Upper lobe of right lung (tissue), 1 donor: ENCODE data around the gene SCAMP3. TPM values are rescaled to one million over a fixed set of nuclear protein-coding genes. Genes with fewer than 3 reads are reported as not detected.
"Not testable (repeated sequence)": the region's sequence is repeated elsewhere in the genome, so short reads cannot be mapped to it uniquely, and the experiment has no call there.

Experiments used
- ATAC-seq: fragments of 200-7000 bp; cut with Tn5 transposase; one replicate; pipeline ENCODE4 v1.9.1; 2020; ENCODE audit warnings: mild to moderate bottlenecking, moderate library complexity
- DNase-seq: peaks from one replicate; pipeline ENCODE4 v3.0.0-alpha.2; 2020
- H3K27ac ChIP-seq: fragments of 200-600 bp; one replicate; pipeline ENCODE4 v1.8.0; 2022
- H3K27me3 ChIP-seq: fragments of 200-600 bp; one replicate; pipeline ENCODE4 v1.8.0; 2022; ENCODE audit warnings: mild to moderate bottlenecking
- H3K36me3 ChIP-seq: fragments of 200-600 bp; one replicate; pipeline ENCODE4 v1.8.0; 2022
- H3K4me1 ChIP-seq: fragments of 200-600 bp; one replicate; pipeline ENCODE4 v1.8.0; 2022
- H3K4me3 ChIP-seq: fragments of 200-600 bp; one replicate; pipeline ENCODE4 v1.8.0; 2022; ENCODE audit warnings: mild to moderate bottlenecking
- H3K9me3 ChIP-seq: fragments of 200-600 bp; one replicate; pipeline ENCODE4 v1.8.0; 2022
- CTCF ChIP-seq: fragments of 200-600 bp; IDR thresholded peaks from one replicate; pipeline ENCODE4 v1.8.0; 2022; ENCODE audit warnings: antibody characterized with exemption
- intact Hi-C: fragments of 100-400 bp; cut with DNase I; formaldehyde crosslinking; loops from one replicate; pipeline ENCODE4 v1.11.0; 2022
- total RNA-seq: library from RNA; stranded (reverse); fragmentation: NEBNext Ultra II Directional; extraction: Animal tissue kit (Norgen Biotek cat#: 25700); gene quantifications from one replicate; pipeline ENCODE4 v1.2.1, GENCODE V29; 2021
- donor health status: DM: no; HTN: yes; CAD: no; lungs with severe emphysema.

The SCAMP3 gene
- total RNA-seq, 1 donor from 2014 or later = 70.9 TPM

- DNase-seq (peak; percentile 95), ATAC-seq (peak; percentile 94)
- H3K27ac ChIP-seq = peak overlapping the region; percentile 94
- no peaks in the 10 kb centered on the region for H3K27me3 ChIP-seq
- peaks cover 25% of the 10 kb centered on the region for H3K4me1 ChIP-seq
- peak; percentile 3 for TF ChIP-seq CTCF
- intact Hi-C loops = no loop called here
- H3K36me3 ChIP-seq = peaks cover 2% of the 10 kb centered on the region
- no peaks in the 10 kb centered on the region for H3K9me3 ChIP-seq
- peak overlapping the region; percentile 80 for H3K4me3 ChIP-seq
These were observed 17.6 kb downstream of the SCAMP3 start for GRCh38 chr1:155244368-155245162.

GRCh38 chr1:155242805-155243358 lies 19.3 kb downstream of the SCAMP3 start:
- no peak for DNase-seq
- peaks cover 13% of the 10 kb centered on the region for H3K36me3 ChIP-seq
- ATAC-seq = no peak
- no peaks in the 10 kb centered on the region for H3K9me3 ChIP-seq
- H3K27me3 ChIP-seq = no peaks in the 10 kb centered on the region
- no peak for TF ChIP-seq CTCF
- H3K4me3 ChIP-seq = no peak overlapping the region
- intact Hi-C loops = no loop called here
- peaks cover 25% of the 10 kb centered on the region for H3K4me1 ChIP-seq
- no peak overlapping the region for H3K27ac ChIP-seq

GRCh38 chr1:155241841-155242264 lies 20.3 kb downstream of the SCAMP3 start:
- intact Hi-C loops = no loop called here
- Histone ChIP-seq H3K27ac (no peak overlapping the region), H3K36me3 (peaks cover 23% of the 10 kb centered on the region), H3K9me3 (no peaks in the 10 kb centered on the region), H3K27me3 (no peaks in the 10 kb centered on the region), H3K4me3 (no peak overlapping the region), H3K4me1 (peaks cover 25% of the 10 kb centered on the region)
- no peak for TF ChIP-seq CTCF
- ATAC-seq = peak; percentile 42
- DNase-seq = no peak

GRCh38 chr1:155241069-155241679 lies 21.0 kb downstream of the SCAMP3 start:
- ATAC-seq = peak; percentile 55
- H3K4me1 ChIP-seq = peaks cover 25% of the 10 kb centered on the region

GRCh38 chr1:155236451-155236850 lies 25.7 kb downstream of the SCAMP3 start:
- H3K27me3 ChIP-seq = no peaks in the 10 kb centered on the region
- peaks cover 34% of the 10 kb centered on the region for H3K36me3 ChIP-seq
- ATAC-seq = no peak
- H3K4me3 ChIP-seq = no peak overlapping the region
- TF ChIP-seq CTCF = no peak
- no peak overlapping the region for H3K27ac ChIP-seq
- H3K4me1 ChIP-seq = peaks cover 7% of the 10 kb centered on the region
- intact Hi-C loops = no loop called here
- DNase-seq = no peak
- no peaks in the 10 kb centered on the region for H3K9me3 ChIP-seq

More at GRCh38 chr1:155241069-155241679, 21.0 kb downstream of the SCAMP3 start:
- intact Hi-C loops = no loop called here
- H3K27me3 ChIP-seq = no peaks in the 10 kb centered on the region
- no peak for TF ChIP-seq CTCF
- no peak overlapping the region for H3K27ac ChIP-seq
- H3K4me3 ChIP-seq = peak overlapping the region; percentile 49
- peaks cover 30% of the 10 kb centered on the region for H3K36me3 ChIP-seq
- H3K9me3 ChIP-seq = no peaks in the 10 kb centered on the region
- no peak for DNase-seq

GRCh38 chr1:155235375-155235774 lies 26.8 kb downstream of the SCAMP3 start:
- intact Hi-C loops, H3K9me3 ChIP-seq, H3K4me1 ChIP-seq, ATAC-seq, H3K27me3 ChIP-seq, H3K4me3 ChIP-seq, DNase-seq, H3K27ac ChIP-seq: not testable (repeated sequence)
- peaks cover 34% of the 10 kb centered on the region for H3K36me3 ChIP-seq

GRCh38 chr1:155233502-155233901 lies 28.7 kb downstream of the SCAMP3 start:
- intact Hi-C loops, H3K4me1 ChIP-seq, H3K4me3 ChIP-seq, H3K27me3 ChIP-seq, H3K27ac ChIP-seq, DNase-seq, H3K9me3 ChIP-seq: not testable (repeated sequence)
- H3K36me3 ChIP-seq = peaks cover 24% of the 10 kb centered on the region
- peak; percentile 11 for ATAC-seq

- H3K9me3 ChIP-seq, H3K27me3 ChIP-seq, H3K4me1 ChIP-seq, ATAC-seq, DNase-seq, H3K4me3 ChIP-seq, intact Hi-C loops, H3K27ac ChIP-seq: not testable (repeated sequence)
- H3K36me3 ChIP-seq = peaks cover 16% of the 10 kb centered on the region
These were observed 29.9 kb downstream of the SCAMP3 start for GRCh38 chr1:155232001-155232978.
